Vein endothelial cell (primary cell): ENCODE data around the gene TMEM225. TPM values are rescaled to one million over a fixed set of nuclear protein-coding genes. Genes with fewer than 3 reads are reported as not detected.

Experiments used
- total RNA-seq: library from RNA; depleted of rRNA; stranded (reverse); fragments of >200 nt; gene quantifications from 2 replicates; pipeline ENCODE4 v1.2.3, GENCODE V29; 2012

Gene TMEM225
- not detected in 2 replicates for total RNA-seq

GRCh38 chr11:123885570-123885969 lies at the start of gene TMEM225:
Gene TMEM225 (minus strand): TSS chr11:123885670. CDS start chr11:123885425, 245 bp downstream.

GRCh38 chr11:123901867-123902266 lies 16.4 kb upstream of the TMEM225 start, which contains the start of gene OR8D4:
Gene OR8D4 (plus strand): TSS chr11:123902167. CDS start chr11:123906432, 4,265 bp downstream.

Other genes starting within 250 kb of the TMEM225 start
- 0.65 and 1.7 TPM in 2 replicates for gene SCN3B, start 231.0 kb downstream of the TMEM225 start, total RNA-seq
- 7.5 and 9.6 TPM in 2 replicates for gene ZNF202, start 144.0 kb downstream of the TMEM225 start, total RNA-seq
- gene OR6X1, start 131.2 kb downstream of the TMEM225 start, total RNA-seq, result not detected in 2 replicates
- gene OR6M1, start 79.3 kb downstream of the TMEM225 start, total RNA-seq, result not detected in 2 replicates
- not detected in 2 replicates for gene OR8D4, start 16.5 kb upstream of the TMEM225 start, total RNA-seq
- gene OR4D5, start 53.9 kb upstream of the TMEM225 start, total RNA-seq, result not detected in 2 replicates
- not detected in 2 replicates for gene OR6T1, start 58.2 kb upstream of the TMEM225 start, total RNA-seq
- not detected in 2 replicates for gene OR10S1, start 92.1 kb upstream of the TMEM225 start, total RNA-seq
- not detected in 2 replicates for gene OR10G6, start 109.5 kb upstream of the TMEM225 start, total RNA-seq
- 0.33 TPM in 1 of 2 replicates, not detected in the other for gene OR10G4, start 127.3 kb upstream of the TMEM225 start, total RNA-seq
- 0.65 TPM in 1 of 2 replicates, not detected in the other for gene OR10G9, start 137.3 kb upstream of the TMEM225 start, total RNA-seq
- 0.19 and 0.33 TPM in 2 replicates for gene OR10G8, start 141.1 kb upstream of the TMEM225 start, total RNA-seq
- gene OR10G7, start 155.7 kb upstream of the TMEM225 start, total RNA-seq, result not detected in 2 replicates
- gene VWA5A, start 229.8 kb upstream of the TMEM225 start, total RNA-seq, result 13.1 and 13.2 TPM in 2 replicates